NCI-H2171 treated with DMSO at 0.1 percent for 48 hours (cell line): ENCODE data around the gene ANKRD44.
"Not testable (repeated sequence)": the region's sequence is repeated elsewhere in the genome, so short reads cannot be mapped to it uniquely, and the experiment has no call there.

Experiments used
- DNase-seq: peaks from one replicate; lab custom pipeline; 2025; lab: John Stamatoyannopoulos, UW

The ANKRD44 gene

DNA sequence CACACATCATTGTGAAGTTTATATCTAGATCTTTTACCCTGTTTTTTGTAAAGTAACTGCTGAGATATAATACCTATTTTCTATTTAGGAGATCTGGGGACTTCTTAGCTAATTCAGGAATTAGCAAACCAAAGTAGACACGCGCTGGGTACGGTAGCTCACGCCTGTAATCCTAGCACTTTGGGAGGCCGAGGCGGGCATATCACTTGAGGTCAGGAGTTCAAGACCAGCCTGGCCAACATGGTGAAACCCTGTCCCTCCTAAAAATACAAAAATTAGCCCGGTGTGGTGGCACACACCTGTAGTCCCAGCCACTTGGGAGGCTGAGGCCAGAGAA is 23.0 kb downstream of the ANKRD44 start:
- not testable (repeated sequence) for DNase-seq

DNA sequence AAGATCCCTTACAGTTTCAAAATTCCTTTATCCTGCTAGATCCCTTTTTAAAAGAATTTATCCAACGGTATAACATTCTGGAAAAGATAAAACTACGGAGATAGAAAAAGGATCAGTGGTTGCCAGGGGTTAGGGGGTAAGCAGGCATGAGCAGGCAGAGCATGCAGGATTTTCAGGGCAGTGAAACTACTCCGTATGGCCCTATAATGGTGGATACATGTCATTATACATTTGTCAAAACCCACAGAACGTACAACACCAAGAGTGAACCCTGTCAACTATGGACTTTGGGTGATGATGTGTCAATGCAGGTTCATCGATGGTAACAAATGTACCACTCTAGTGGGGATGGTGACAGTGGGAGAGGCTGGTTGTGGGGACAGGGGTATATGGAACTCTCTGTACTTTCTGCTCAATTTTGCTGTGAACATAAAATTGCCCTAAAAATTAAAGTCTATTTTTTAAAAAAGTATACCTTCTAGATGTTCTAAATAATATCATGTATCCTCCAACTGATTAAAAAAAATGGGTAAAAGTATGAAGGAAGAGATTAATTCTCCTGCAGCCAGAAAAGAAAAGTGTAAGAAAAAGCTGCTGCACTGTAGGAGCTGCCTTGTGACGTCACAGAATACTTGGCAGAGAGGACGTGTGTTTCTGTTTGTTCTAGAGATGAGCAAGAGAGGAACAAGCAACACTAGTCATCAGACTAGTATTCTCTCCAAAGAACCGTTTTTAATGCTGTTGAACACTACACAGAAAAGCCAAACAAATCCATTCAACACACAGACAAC is 23.6 kb downstream of the ANKRD44 start:
- no peak for DNase-seq

- no peak for DNase-seq
Measured at GRCh38 chr2:197285361-197285760, 25.2 kb downstream of the ANKRD44 start.

- no peak for DNase-seq
Measured at GRCh38 chr2:197284956-197285355, 25.6 kb downstream of the ANKRD44 start.

GRCh38 chr2:197281421-197281820 is 29.2 kb downstream of the ANKRD44 start:
- DNase-seq = no peak

DNA sequence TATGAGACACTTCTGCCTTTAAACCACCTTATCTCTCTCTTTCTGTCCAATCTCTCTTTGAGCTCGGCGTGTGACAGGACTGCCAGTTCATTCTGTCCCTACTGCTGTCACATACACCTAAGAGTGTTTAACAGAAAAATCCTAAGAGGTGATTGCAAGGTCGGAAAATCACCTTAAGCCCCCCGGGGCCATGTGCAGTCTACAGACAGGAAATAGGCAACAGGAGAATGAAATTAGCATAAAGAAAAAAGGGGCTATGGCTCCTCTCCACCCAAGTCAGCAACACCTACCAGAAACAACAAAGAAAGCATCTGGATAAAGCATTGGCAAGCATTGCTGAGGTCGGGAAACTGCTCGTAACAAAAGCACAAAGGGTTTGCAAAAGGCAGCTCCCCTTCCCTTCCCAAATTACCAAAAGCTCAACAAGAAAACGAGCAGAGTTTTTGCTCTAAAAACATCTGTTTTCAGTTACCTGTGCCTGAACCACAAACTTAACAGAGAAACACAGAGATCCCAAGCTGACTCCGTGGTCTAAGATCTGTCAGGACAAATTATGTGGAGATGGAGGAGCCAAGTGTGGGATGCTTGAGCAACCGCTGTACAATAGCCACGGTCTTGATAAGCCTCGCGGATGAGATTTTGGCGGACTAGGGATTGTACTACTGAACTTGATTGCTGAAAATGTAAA is 30.4 kb downstream of the ANKRD44 start:
- no peak for DNase-seq

DNA sequence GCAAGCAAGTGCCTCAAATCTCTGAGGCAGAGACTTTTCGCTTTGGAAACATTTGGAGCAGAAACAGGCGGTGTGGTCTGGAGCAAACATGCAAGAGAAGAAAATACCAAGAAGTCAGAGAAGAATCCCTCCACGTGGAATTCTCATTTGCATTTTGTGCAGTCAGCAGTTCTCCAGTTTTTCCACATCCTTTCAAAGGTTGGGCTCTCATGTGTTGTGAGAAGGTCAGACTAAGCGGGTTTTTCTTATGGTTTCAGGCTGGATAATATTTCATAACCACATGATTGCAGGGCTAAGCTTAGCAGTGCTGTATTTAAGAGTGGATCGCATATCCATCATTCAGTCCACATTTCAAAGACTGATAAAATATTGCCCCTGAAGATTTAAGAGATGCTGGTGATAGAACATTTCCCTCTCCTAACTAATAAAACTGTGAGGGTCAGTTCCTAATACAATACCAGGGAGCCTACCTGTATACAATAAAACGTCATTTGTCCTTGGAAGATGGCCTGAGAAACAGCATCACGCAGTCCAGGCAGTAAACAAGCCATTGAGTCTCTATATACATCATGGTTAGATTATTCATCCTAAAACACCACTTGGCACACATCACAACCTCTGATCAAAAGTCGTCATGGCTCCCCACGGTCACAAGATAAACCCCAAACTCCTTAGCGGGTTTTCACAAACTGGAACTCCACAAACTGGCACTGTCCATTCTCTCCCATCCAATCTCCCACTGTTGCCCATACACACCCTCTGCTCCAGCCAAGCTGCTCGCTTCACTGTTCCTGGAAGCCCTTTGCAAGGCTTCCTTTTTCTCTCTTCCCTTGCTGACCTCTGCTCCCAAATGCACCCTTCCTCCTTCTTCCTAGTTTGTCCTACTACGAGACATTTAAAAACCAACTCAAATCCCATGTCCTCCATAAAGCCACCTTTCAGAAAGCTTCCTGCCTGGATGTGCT is 31.5 kb downstream of the ANKRD44 start:
- DNase-seq = no peak

GRCh38 chr2:197277794-197278193 is 32.8 kb downstream of the ANKRD44 start:
- DNase-seq = no peak

GRCh38 chr2:197276156-197276555 is 34.4 kb downstream of the ANKRD44 start:
- DNase-seq = no peak

- DNase-seq = no peak
Measured at GRCh38 chr2:197274937-197275336, 35.6 kb downstream of the ANKRD44 start.

- DNase-seq = no peak
Measured at GRCh38 chr2:197274349-197274748, 36.2 kb downstream of the ANKRD44 start.

GRCh38 chr2:197273485-197273884 is 37.1 kb downstream of the ANKRD44 start:
- peak; percentile 93 for DNase-seq

DNA sequence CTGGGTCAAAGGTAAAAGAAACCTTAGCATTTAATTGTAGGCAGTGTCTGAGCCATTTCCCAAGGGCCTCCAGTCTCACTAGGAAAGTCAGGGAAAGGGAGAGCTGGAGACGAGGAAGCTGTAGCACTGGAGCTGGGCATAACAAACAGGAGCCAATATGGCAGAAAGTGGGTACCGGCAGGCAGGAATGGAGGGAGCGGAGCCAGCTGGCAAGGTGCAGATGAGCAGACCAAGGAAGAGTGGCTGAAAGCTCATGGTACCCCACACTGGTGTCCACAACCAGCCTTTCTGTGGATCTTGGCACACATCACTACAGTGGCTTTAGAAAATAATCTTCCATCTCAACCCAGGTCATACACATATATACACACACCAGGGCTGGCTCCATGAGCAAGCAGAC is 40.0 kb downstream of the ANKRD44 start:
- DNase-seq = peak; percentile 53

DNA sequence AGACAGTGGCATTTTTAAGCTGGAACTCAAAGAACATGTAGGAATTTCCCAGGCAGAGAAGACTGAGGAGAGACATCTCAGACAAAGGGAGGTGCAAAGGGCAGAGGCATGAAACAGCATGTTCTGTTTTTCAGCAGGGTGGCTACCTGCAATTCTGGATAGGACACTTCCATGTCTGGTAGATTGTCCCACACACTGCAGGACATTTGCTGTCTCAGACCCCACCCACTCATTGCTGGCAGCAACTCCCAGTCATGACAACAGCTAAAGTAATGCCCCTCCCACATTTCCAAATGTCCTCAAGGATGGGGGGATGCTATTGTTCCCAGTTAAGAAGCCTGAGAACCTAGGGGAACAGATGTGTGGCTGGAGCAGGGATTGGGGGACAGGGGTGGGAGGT is 40.8 kb downstream of the ANKRD44 start:
- DNase-seq = no peak

- DNase-seq = peak; percentile 27
Measured at GRCh38 chr2:197268786-197269584, 41.6 kb downstream of the ANKRD44 start.

- no peak for DNase-seq
Measured at GRCh38 chr2:197266477-197266876, 44.1 kb downstream of the ANKRD44 start.

DNA sequence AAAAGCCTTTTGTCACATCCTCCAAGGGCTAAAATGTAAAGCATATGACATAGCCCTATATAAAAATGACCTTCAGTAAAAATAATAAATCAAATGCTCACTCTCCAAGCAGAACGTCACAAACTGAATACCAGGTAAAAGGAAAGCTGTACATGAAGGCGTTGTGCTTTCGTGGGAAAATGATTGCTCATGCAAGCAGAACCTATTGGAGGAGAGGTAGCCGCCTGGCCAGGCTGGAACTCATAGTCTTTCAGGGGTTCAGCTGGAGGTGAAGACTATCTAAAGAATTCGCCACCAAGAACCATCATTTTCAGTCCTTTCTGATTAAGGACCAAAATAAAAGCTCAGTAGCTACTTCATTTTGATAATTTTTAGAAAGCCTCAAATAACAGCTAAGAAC is 44.7 kb downstream of the ANKRD44 start:
- DNase-seq = no peak

DNA sequence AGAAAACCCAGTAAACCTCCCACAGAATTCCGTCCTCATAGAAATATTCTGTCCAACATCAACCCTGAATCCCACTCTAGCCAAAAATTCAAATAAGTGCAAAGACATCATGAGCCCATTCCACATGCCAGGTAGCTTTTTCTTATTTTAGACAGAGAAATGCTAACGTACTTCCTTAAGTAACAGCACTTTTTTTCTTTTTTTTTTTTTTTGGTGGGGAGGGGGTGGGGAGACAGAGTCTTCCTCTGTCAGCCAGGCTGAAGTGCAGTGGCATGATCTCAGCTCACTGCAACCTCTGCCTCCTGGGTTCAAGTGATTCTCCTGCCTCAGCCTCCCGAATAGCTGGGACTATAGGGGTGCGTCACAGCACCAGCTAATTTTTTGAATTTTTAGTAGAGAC is 45.5 kb downstream of the ANKRD44 start:
- DNase-seq = no peak

DNA sequence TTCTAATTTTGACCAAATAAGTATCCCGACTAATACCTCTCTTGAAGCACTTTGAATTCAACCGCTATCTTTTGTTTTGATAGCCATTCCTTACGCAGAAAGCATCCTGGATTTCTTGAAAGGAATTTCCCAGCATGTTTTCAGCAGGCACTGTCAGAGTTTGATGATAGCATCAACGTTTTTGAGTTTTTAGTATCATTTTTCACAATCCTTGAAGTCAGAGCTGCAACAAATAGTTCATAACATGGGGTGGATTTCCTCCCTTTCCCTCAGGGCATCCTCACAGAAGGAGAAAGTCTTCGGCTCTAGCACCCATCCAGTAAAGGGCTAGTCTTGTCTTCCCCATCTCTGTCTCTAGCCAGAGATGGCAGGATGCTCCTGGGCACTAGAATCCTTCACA is 46.2 kb downstream of the ANKRD44 start:
- no peak for DNase-seq

DNA sequence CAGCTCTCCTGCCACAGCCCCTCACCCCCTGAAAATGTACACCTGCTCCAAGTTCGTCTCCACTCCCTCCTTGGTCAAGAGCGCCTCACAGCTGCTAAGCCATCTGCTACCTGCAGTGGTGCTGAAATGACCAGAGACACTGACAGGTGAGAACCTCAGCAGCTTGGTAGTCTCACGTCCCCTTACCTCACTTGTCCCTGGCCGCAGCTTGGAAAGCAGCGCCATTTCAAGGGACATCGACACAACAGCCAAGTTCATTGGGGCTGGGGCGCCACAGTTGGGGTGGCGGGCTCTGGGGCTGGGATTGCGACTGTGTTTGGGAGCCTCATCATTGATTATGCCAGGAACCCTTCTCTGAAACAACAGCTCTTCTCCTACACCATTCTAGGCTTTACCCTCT is 47.5 kb downstream of the ANKRD44 start:
- peak; percentile 71 for DNase-seq

- DNase-seq = no peak
Measured at GRCh38 chr2:197261808-197262226, 48.8 kb downstream of the ANKRD44 start.
